Measurements from ENCODE around the gene TRPV2. TPM values are rescaled to one million over a fixed set of nuclear protein-coding genes. Genes with fewer than 3 reads are reported as not detected.

Gene TRPV2
- total RNA-seq (10 to 100 TPM in 5 of 7 donors, 1 to 10 TPM in 2; 8.7 to 40.4 (median 13.0) TPM), polyA plus RNA-seq (10 to 100 TPM; 11.5 to 13.1 TPM)
- long read RNA-seq, donor 1, transcript TRPV2-201 (15 exons, 2,808 nt), result major isoform, 33 of 75 reads
- long read RNA-seq, donor 1, partial matches to known transcripts, result 10 of 75 reads
- long read RNA-seq, donor 1, other reads (novel, unspliced or antisense), result 32 of 75 reads
- long read RNA-seq, donor 2, partial matches to known transcripts, result 0 of 1 reads
- long read RNA-seq, donor 2, other reads (novel, unspliced or antisense), result 0 of 1 reads
- long read RNA-seq, donor 3, transcript TRPV2-201 (15 exons, 2,808 nt), result major isoform, 7 of 22 reads
- long read RNA-seq, donor 3, partial matches to known transcripts, result 5 of 22 reads
- long read RNA-seq, donor 3, other reads (novel, unspliced or antisense), result 10 of 22 reads

GRCh38 chr17:16415031-16415924 lies at the start of gene TRPV2:
TSS of gene TRPV2 (plus strand) at chr17:16415571. CDS start at chr17:16417669, 2,098 bp downstream.
- 8 to 19% (median 12%) methylated on average over 10 to 21 of the region's 21 CpGs for WGBS, 3 donors
- TF ChIP-seq CTCF (IDR thresholded peaks at IDR 0.05), result no peak
- no peak for TF ChIP-seq EP300 (IDR thresholded peaks at IDR 0.05)
- TF ChIP-seq POLR2A (IDR thresholded peaks at IDR 0.05), result no peak
- peak within 1 kb of the TSS; percentile 62 to 84 for H3K27ac ChIP-seq

GRCh38 chr17:16371742-16372141 lies 43.6 kb upstream of the TRPV2 start:
- H3K4me3 ChIP-seq, result no peak overlapping the region
- TF ChIP-seq POLR2A (IDR thresholded peaks at IDR 0.05) (no peak), EP300 (IDR thresholded peaks at IDR 0.05) (no peak), CTCF (IDR thresholded peaks at IDR 0.05) (no peak)
- H3K27ac ChIP-seq, result no peak overlapping the region
- no peaks in the 10 kb centered on the region for H3K4me1 ChIP-seq (ENCODE audit: insufficient read depth)
- H3K27me3 ChIP-seq, result no peaks in the 10 kb centered on the region
- 81 to 87% (median 83%) methylated on average over 5 of the region's 5 CpGs for WGBS, 3 donors
- H3K9me3 ChIP-seq, result no peaks in the 10 kb centered on the region
- no peaks in the 10 kb centered on the region for H3K36me3 ChIP-seq
- no peak for DNase-seq
- intact Hi-C loops (cut with DNase I), result no loop called here

More at GRCh38 chr17:16415031-16415924, at the start of gene TRPV2:
- Histone ChIP-seq H3K36me3 (no peaks in the 10 kb centered on the region), H3K4me3 (peak within 1 kb of the TSS; percentile 23), H3K4me1 (ENCODE audit: insufficient read depth) (peaks cover 5% of the 10 kb centered on the region), H3K27me3 (no peaks in the 10 kb centered on the region), H3K9me3 (no peaks in the 10 kb centered on the region)
- intact Hi-C loops (cut with DNase I), result loop anchor here in 1 of 4 donors (10.0 kb wide), 1 partner anchor 1980 kb away; no protein-coding TSS in a partner anchor
- peak in 2 of 5 donors; percentile 48 to 59 for DNase-seq

- DNase-seq, result no peak
- H3K27ac ChIP-seq, result no peak overlapping the region
- H3K4me3 ChIP-seq, result no peak overlapping the region
- no peaks in the 10 kb centered on the region for H3K4me1 ChIP-seq (ENCODE audit: insufficient read depth)
- H3K36me3 ChIP-seq, result no peaks in the 10 kb centered on the region
- no peaks in the 10 kb centered on the region for H3K9me3 ChIP-seq
- intact Hi-C loops (cut with DNase I), result no loop called here
- WGBS, 3 donors, result 87 to 88% (median 87%) methylated on average over 16 of the region's 16 CpGs
- H3K27me3 ChIP-seq, result no peaks in the 10 kb centered on the region
- TF ChIP-seq CTCF (IDR thresholded peaks at IDR 0.05), result no peak
- TF ChIP-seq EP300 (IDR thresholded peaks at IDR 0.05), result no peak
- no peak for TF ChIP-seq POLR2A (IDR thresholded peaks at IDR 0.05)
These were observed 41.0 kb upstream of the TRPV2 start for GRCh38 chr17:16374146-16374938.

GRCh38 chr17:16377941-16378341 lies 37.4 kb upstream of the TRPV2 start:
- Histone ChIP-seq H3K36me3 (no peaks in the 10 kb centered on the region), H3K4me3 (no peak overlapping the region), H3K9me3 (no peaks in the 10 kb centered on the region), H3K4me1 (ENCODE audit: insufficient read depth) (no peaks in the 10 kb centered on the region), H3K27ac (no peak overlapping the region), H3K27me3 (no peaks in the 10 kb centered on the region)
- TF ChIP-seq EP300 (IDR thresholded peaks at IDR 0.05) (no peak), CTCF (IDR thresholded peaks at IDR 0.05) (no peak), POLR2A (IDR thresholded peaks at IDR 0.05) (no peak)
- intact Hi-C loops (cut with DNase I), result no loop called here
- WGBS, 3 donors, result 70 to 93% (median 81%) methylated on average over 2 of the region's 2 CpGs
- no peak for DNase-seq
